DND-41 (cell line): ENCODE data around the gene EPHB1.

Experiments used
- EZH2 ChIP-seq: IDR thresholded peaks from 3 replicates; pipeline ENCODE4 v1.6.1; 2012; ENCODE audit warnings: borderline replicate concordance, low read depth, mild to moderate bottlenecking, moderate library complexity, low read length, inconsistent platforms; ENCODE audit not compliant: severe bottlenecking
- TF ChIP-seq, protein P1 (sequence below): IDR thresholded peaks from 2 replicates; pipeline ENCODE4 v1.5.1; 2012; ENCODE audit warnings: borderline replicate concordance, low read length, moderate library complexity, mild to moderate bottlenecking; ENCODE audit not compliant: poor library complexity, severe bottlenecking; ENCODE audit errors: extremely low read depth

DNA sequence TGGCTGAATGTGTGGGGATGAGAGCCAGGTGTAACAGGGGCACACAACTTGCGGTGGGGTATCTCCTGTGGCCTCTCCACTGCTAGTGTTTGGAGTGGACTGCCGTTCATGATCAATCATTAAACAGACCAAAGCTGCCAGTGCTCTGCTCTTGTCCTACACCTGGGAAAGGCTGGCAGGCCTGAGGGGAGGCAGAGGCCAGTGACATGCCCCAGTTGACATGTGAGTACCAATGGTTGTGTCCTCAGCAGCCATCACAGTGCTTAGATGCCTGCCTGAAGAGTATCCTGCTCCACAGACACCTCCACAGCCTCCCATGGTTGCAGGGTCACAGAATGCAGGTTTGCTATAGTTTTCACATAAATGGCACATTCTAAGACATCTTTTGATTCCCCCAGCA, 348.4 kb downstream of the EPHB1 start:
- TF ChIP-seq, protein P1, sequence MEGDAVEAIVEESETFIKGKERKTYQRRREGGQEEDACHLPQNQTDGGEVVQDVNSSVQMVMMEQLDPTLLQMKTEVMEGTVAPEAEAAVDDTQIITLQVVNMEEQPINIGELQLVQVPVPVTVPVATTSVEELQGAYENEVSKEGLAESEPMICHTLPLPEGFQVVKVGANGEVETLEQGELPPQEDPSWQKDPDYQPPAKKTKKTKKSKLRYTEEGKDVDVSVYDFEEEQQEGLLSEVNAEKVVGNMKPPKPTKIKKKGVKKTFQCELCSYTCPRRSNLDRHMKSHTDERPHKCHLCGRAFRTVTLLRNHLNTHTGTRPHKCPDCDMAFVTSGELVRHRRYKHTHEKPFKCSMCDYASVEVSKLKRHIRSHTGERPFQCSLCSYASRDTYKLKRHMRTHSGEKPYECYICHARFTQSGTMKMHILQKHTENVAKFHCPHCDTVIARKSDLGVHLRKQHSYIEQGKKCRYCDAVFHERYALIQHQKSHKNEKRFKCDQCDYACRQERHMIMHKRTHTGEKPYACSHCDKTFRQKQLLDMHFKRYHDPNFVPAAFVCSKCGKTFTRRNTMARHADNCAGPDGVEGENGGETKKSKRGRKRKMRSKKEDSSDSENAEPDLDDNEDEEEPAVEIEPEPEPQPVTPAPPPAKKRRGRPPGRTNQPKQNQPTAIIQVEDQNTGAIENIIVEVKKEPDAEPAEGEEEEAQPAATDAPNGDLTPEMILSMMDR = no peak
- TF ChIP-seq EZH2 = no peak
